NCI-H524 (cell line): ENCODE data around the gene CC2D2B.
"Not testable (repeated sequence)": the region's sequence is repeated elsewhere in the genome, so short reads cannot be mapped to it uniquely, and the experiment has no call there.

Experiments used
- DNase-seq, 2 experiments: peaks; one replicate each; lab custom pipeline; 2025; lab: John Stamatoyannopoulos, UW

The CC2D2B gene

GRCh38 chr10:95905897-95906580, 1.7 kb upstream of the CC2D2B start:
- not testable (repeated sequence) for DNase-seq

GRCh38 chr10:95906677-95907455, 909 bp upstream of the CC2D2B start:
- DNase-seq = peak in 1 of 2 experiments; percentile 19

DNA sequence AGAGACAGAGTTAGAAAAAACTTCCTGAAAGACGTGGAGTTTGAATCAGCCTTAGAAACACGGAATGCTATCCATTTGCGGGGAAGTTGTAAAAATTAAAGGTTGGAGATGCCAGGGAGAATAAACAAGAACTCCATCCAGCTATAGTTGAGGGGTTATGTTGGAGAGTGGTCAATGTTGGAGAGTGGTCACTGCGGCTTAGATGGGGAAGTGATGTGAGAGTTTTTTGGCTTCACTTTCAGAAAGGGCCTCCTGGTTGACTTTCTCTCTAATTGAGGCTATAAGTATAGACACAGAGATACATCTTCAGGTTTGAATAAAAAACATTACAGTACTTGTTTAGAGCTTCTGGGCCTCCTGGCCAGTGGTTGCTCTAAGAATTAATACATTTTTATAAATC, 675 bp downstream of the CC2D2B start:
- no peak for DNase-seq

GRCh38 chr10:95909561-95909960, 1.8 kb downstream of the CC2D2B start:
- no peak for DNase-seq

GRCh38 chr10:95916039-95916438, 8.3 kb downstream of the CC2D2B start:
- DNase-seq = not testable (repeated sequence)

DNA sequence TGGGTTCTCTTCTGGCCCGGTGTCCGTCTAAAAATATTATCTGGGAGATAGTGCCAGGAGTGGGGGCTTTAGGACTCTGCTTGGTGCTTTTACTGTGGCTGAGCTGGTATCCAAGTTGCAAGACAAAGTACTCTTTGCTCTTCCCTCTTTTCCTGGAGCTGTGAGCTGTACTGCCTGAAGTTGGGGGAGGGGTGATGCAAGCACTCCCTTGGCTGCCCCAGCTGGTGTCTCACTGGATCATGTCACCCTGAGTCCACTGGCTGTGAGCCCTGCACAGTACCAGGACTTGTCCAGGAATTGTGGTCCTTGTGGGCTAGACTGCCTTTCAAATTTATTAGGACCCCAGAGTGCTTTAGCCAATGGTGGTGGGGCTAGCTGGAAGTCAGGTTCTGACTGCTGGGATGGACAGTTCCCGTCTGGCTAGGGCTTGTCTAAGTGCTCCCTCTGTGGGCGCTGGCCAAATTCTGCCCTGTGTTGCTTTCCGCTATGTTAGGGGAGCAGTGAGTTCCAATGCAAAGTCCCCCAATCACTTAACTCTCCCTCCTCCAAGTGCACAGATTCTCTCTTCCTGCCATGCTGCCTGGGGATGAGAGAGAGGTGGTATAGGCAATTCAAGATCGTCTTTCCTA, 13.1 kb downstream of the CC2D2B start:
- no peak for DNase-seq

DNA sequence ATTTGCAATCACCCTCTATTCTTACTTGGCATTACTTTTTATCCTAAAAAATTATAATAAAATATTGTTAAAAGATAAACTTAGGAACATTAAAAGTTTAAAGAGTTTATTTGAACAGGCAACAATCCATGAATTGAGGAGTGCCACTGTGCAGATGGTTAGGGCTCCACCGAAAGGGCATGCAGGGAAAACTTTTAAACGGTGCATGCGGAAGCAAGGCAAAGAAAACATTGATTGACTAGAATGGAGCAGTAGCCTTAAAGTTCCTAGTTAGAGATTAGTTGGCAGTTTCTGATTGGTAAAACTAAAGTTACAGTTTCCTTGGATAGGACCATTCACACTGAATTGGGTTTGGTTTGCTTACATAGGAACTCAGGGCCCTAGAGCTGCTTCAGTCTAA, 17.3 kb downstream of the CC2D2B start:
- DNase-seq = no peak

DNA sequence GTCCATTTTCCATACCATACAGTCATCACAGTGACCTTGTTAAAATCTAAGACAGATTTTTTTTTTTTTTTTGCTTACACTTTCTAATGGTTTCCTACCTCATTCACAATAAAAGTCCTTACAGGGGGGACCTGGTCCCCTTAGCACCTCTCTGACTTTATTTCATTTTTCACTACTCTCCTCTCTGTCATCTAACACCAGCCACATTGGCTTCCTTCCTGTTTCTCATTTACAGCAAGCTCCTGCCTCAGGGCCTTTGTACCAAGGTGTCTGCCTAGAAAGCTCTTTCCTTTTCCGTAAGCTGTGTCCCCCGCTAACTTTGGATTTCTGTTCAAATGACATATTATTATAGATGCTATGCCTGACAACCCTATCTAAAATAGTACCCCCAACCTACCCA, 27.7 kb downstream of the CC2D2B start:
- no peak for DNase-seq

- DNase-seq = no peak
These were observed 33.3 kb downstream of the CC2D2B start for GRCh38 chr10:95941115-95941514.

DNA sequence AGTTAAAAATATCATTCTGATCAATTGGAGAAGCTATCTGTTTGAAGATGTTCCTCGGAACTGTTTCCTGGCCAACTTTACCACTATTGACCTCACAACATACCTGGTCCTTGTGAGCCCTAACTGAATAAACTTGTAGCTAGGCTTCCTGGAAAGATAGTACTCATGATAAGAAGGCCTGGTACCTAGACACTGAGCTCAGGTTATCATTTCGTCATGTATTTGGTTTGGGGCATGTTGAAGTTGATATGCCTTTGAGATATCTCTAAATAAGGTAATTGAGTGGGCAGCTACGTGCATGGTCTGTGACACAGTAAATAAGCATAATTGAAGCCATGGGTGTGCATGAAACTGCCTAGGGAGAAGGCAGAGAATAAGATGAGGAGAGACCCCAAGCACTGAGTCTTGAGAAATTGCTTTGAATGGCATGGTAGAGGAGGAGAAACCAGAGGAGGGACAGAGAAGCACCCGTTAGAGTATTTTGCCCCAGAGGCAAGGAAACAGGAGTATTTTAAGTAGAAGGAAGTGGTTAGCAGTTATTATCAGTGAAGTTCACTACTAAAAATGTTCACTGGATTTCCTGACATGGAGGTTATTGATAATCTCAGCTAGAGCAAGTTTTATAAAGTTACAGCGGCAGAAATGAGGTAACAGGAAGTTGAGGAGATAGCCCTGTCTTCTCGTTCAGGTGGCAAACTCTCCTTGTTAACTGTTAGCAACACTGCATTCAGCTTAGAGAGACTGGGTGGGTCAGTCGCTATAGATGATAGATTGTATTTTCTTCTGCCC, 55.6 kb downstream of the CC2D2B start:
- no peak for DNase-seq

GRCh38 chr10:95963991-95964389, 56.2 kb downstream of the CC2D2B start:
- DNase-seq = no peak

DNA sequence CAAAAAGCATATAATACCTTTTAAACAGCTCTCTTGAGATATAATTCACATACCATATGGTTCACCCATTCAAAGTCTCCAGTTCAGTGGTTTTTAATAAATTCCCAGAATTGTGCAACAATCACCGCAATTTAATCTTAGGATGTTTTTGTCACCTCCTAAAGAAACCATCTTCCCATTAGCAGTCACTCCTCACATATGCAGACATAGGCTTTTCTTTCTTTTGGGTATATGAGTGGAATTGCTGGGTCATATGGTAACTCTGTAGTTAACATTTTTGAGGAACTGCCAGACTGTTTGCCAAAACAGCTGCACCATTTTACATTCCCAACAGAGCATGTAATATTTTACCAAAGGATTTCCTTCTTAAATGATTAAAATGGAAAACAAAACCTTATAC, 57.0 kb downstream of the CC2D2B start:
- DNase-seq = no peak

GRCh38 chr10:95976362-95977229, 68.8 kb downstream of the CC2D2B start:
- no peak for DNase-seq

GRCh38 chr10:95982200-95982599, 74.4 kb downstream of the CC2D2B start:
- DNase-seq = no peak

DNA sequence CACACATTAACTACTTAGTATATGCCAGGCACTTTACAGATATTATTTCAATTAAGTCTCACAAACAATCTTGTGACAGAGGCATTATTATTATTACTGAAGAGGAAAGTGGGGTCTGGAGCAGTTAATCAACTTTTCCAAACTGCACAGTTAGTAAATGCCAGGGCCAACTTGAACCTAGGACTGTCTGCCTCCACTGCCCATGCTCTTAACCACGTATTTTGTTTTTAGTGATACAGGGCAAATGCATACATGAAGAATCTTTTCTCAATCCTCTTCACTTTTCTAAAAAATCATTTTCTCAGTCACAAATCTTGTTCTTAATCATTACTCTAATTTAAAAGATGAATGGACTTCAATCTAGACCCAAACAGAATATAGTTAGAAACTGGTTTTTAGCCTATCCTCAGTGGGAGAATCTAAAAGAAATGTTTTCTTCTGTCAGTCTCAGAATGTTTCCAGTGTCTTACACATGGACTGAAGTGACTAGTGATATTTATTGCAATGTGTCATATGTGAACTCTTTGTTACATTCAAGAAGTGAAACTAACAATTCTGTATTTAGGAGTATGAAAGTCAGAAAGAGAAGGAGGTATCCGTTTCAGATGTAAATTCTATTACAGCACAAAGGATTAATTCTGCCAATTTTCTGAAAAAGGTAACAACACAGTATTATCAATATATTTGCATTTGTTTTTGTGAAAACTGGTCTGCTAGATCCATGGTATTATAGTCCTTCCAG, 80.1 kb downstream of the CC2D2B start:
- no peak for DNase-seq

DNA sequence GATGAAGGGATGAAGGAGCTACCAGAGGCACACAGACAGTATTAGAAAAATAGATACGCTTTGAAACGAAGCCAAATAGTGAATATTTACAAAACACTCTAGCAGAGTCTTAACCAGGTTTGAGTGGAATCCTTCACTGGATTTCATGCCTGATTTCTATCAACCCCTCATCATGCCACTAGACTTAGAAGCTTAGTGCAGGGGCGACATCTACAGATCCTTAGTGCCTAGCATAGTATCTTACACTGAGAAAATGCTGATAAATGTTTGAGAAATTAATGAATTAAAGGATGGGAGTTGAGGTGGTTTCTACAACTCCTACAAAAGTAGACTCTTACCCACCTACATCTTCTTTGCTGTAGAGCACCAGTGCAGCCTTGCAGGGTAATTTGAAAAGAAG, 80.9 kb downstream of the CC2D2B start:
- no peak for DNase-seq

DNA sequence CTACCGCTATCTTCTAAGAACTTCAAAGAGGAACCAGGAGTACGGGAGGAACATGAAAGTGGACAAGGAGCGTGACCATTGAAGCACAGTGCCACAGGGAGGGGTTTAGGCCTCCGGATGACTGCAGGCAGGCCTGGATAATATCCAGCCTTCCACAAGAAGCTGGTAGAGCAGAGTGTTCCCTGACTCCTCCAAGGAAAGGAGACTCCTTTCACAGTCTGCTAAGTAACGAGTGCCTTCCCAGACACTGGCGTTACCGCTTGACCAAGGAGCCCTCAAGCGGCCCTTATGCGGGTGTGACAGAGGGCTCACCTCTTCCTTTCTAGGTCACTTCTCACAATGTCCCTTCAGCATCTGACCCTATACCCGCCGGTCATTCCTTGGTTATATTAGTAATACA, 86.6 kb downstream of the CC2D2B start:
- DNase-seq = not testable (repeated sequence)

DNA sequence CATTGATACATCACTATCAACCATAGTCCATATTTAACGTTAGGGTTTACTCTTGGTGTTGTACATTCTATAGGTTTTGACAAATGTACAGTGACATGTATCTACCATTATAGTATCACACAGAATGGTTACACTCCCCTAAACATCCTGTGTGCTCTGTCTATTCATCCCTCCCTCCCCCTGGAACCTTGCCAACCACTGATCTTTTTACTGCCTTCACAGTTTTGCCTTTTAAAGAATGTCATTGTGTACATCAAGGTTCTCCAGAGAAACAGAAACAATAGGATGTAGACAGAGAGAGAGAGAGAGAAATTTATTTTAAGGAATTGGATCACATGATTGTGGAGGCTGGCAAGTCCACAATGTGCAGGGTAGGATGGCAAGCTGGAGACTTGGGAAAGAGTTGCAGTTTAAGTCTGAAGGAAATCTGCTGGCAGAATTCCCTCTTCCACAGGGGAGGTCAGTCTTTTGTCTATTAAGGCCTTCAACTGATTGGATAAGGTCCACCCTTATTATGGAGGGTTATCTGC, 90.5 kb downstream of the CC2D2B start:
- no peak for DNase-seq

- DNase-seq = no peak
These were observed 106.2 kb downstream of the CC2D2B start for GRCh38 chr10:96013956-96014355.

GRCh38 chr10:96014473-96015102, 106.8 kb downstream of the CC2D2B start:
- DNase-seq = no peak
